K562 (cell line): Measurements from ENCODE around the gene BAD. TPM values are rescaled to one million over a fixed set of nuclear protein-coding genes. Genes with fewer than 3 reads are reported as not detected.

Source experiments
- BRD9 ChIP-seq: fragments of 450-650 bp; IDR thresholded peaks from 2 replicates; pipeline ENCODE4 v1.6.1; 2018; ENCODE audit warnings: low read depth; ENCODE audit not compliant: partially characterized antibody
- DPF2 ChIP-seq: fragments of 450-650 bp; IDR thresholded peaks from 2 replicates; pipeline ENCODE4 v1.6.1; 2016
- ELF4 ChIP-seq: fragments of 450-650 bp; formaldehyde crosslinking; IDR thresholded peaks from 2 replicates; pipeline ENCODE4 v1.4.0; 2022; ENCODE audit warnings: missing genetic modification characterization
- ETV1 ChIP-seq: fragments of 450-650 bp; conservative IDR thresholded peaks from 2 replicates; pipeline ENCODE4 v1.6.1; 2016; ENCODE audit warnings: missing genetic modification characterization, control low read depth, low read depth, missing compliant biosample characterization
- FOXK2 ChIP-seq, 2 experiments: fragments of 450-650 bp; IDR thresholded peaks in 1 of 2; conservative IDR thresholded peaks in 1 of 2; 2 replicates each; pipeline ENCODE4 v1.6.1; 2016; ENCODE audit warnings: low read depth in 2 of 2, mild to moderate bottlenecking in 1 of 2
- HDAC3 ChIP-seq: fragments of 450-650 bp; IDR thresholded peaks from 2 replicates; pipeline ENCODE4 v1.6.1; 2018; ENCODE audit warnings: borderline replicate concordance, mild to moderate bottlenecking, moderate library complexity; ENCODE audit not compliant: partially characterized antibody
- HNRNPLL ChIP-seq: fragments of 200-400 bp; formaldehyde crosslinking; IDR thresholded peaks from 2 replicates; pipeline ENCODE4 v1.6.1; 2017; ENCODE audit warnings: low read length, low read depth, mild to moderate bottlenecking; ENCODE audit not compliant: poor library complexity, severe bottlenecking
- ILF3 ChIP-seq: fragments of 450-650 bp; IDR thresholded peaks from 2 replicates; pipeline ENCODE4 v1.6.1; 2018; ENCODE audit warnings: antibody characterized with exemption, mild to moderate bottlenecking, moderate library complexity, borderline replicate concordance
- MECOM ChIP-seq: fragments of 250-450 bp; sonication (Bioruptor Pico); IDR thresholded peaks from 2 replicates; pipeline ENCODE4 v1.8.0; 2022; ENCODE audit warnings: inconsistent platforms
- MEIS2 ChIP-seq: fragments of 450-650 bp; IDR thresholded peaks from 2 replicates; pipeline ENCODE4 v1.6.1; 2014; ENCODE audit warnings: mild to moderate bottlenecking; ENCODE audit not compliant: partially characterized antibody
- MTF1 ChIP-seq: fragments of 250-450 bp; sonication (Bioruptor Pico); IDR thresholded peaks from 2 replicates; pipeline ENCODE4 v1.9.0; 2021; ENCODE audit warnings: moderate library complexity, mild to moderate bottlenecking, inconsistent platforms, borderline replicate concordance
- NRF1 ChIP-seq, 2 experiments: fragments of 450-650 bp; IDR thresholded peaks in 1 of 2; conservative IDR thresholded peaks in 1 of 2; 2 replicates each; pipeline ENCODE4 v1.6.1; 2014; ENCODE audit warnings: mild to moderate bottlenecking in 2 of 2
- PCBP2 ChIP-seq: fragments of 200-400 bp; formaldehyde crosslinking; IDR thresholded peaks from 2 replicates; pipeline ENCODE4 v1.6.1; 2018; ENCODE audit warnings: low read length, low read depth, mild to moderate bottlenecking, moderate library complexity; ENCODE audit not compliant: poor library complexity, severe bottlenecking
- POLR2G ChIP-seq: fragments of 200-400 bp; formaldehyde crosslinking; IDR thresholded peaks from 2 replicates; pipeline ENCODE4 v1.6.1; 2017; ENCODE audit warnings: low read depth, mild to moderate bottlenecking, antibody characterized with exemption, low read length, moderate library complexity
- SETDB1 ChIP-seq: IDR thresholded peaks from one replicate; pipeline ENCODE4 v1.6.1; 2012; ENCODE audit warnings: low read length, control low read depth, inconsistent platforms
- SIX5 ChIP-seq, 2 experiments: IDR thresholded peaks; 2 replicates each; pipeline ENCODE4 v1.6.1; 2011; ENCODE audit warnings: low read length in 2 of 2, borderline replicate concordance in 1 of 2, low read depth in 1 of 2, mild to moderate bottlenecking in 1 of 2, moderate library complexity in 1 of 2; ENCODE audit not compliant: insufficient read depth in 1 of 2
- SRSF1 ChIP-seq: fragments of 200-400 bp; formaldehyde crosslinking; IDR thresholded peaks from 2 replicates; pipeline ENCODE4 v1.6.1; 2017; ENCODE audit warnings: mild to moderate bottlenecking, low read depth, low read length, moderate library complexity
- ZSCAN29 ChIP-seq: fragments of 450-650 bp; IDR thresholded peaks from 2 replicates; pipeline ENCODE4 v1.6.1; 2017
- polyA plus RNA-seq, 8 experiments: library from polyadenylated mRNA; depleted of rRNA in 4 of 8; stranded (reverse) in 5 of 8; unstranded in 3 of 8; fragments of >200 nt; fragmentation: Nextera tagmentation in 2 of 8; fragmentation: Illumina TruSeq in 1 of 8; extraction: Ambion mirVana in 2 of 8; extraction: Trizol in 1 of 8; gene quantifications; 2 replicates each; pipeline versions ENCODE4 v1.2.1 to v1.2.3, GENCODE V29; 2011 to 2014; ENCODE audit warnings: inconsistent platforms in 1 of 8, missing spikeins in 1 of 8
- total RNA-seq, 7 experiments: library from RNA; depleted of rRNA in 6 of 7; stranded (reverse); fragments of >200 nt in 6 of 7; fragmentation: Illumina TruSeq in 2 of 7; extraction: Trizol in 2 of 7; gene quantifications; 2 replicates each; pipeline versions ENCODE4 v1.2.1 to v1.2.3, GENCODE V29; 2011 to 2021; ENCODE audit warnings: low replicate concordance in 1 of 7
- TF ChIP-seq, protein P1 (sequence below): fragments of 450-650 bp; formaldehyde crosslinking; IDR thresholded peaks from 2 replicates; pipeline ENCODE4 v1.4.0; 2022; ENCODE audit warnings: missing genetic modification characterization
- TF ChIP-seq, protein P2 (sequence below): fragments of 250-450 bp; sonication (Bioruptor Pico); IDR thresholded peaks from 2 replicates; pipeline ENCODE4 v1.4.0; 2020; ENCODE audit warnings: mild to moderate bottlenecking
- TF ChIP-seq, protein P3 (sequence below), 2 experiments: fragments of 450-650 bp in 1 of 2; sonication (generic) in 1 of 2; formaldehyde crosslinking in 1 of 2; IDR thresholded peaks in 1 of 2; conservative IDR thresholded peaks in 1 of 2; 2 replicates each; pipeline versions ENCODE4 v1.6.1 to v1.8.1; 2016 to 2023; ENCODE audit warnings: mild to moderate bottlenecking in 2 of 2, moderate library complexity in 2 of 2, inconsistent platforms in 1 of 2, missing genetic modification reagents in 1 of 2
- TF ChIP-seq, protein P4 (sequence below): fragments of 450-650 bp; formaldehyde crosslinking; IDR thresholded peaks from 2 replicates; pipeline ENCODE4 v1.4.0; 2022; ENCODE audit warnings: mild to moderate bottlenecking, moderate library complexity

The BAD gene
- total and polyA plus RNA-seq, 9 of the 15 experiments (the other 6 are each of a cell fraction or from before 2014, with no cell fraction given) = 0.61 to 45.6 (median 11.8) TPM

DNA sequence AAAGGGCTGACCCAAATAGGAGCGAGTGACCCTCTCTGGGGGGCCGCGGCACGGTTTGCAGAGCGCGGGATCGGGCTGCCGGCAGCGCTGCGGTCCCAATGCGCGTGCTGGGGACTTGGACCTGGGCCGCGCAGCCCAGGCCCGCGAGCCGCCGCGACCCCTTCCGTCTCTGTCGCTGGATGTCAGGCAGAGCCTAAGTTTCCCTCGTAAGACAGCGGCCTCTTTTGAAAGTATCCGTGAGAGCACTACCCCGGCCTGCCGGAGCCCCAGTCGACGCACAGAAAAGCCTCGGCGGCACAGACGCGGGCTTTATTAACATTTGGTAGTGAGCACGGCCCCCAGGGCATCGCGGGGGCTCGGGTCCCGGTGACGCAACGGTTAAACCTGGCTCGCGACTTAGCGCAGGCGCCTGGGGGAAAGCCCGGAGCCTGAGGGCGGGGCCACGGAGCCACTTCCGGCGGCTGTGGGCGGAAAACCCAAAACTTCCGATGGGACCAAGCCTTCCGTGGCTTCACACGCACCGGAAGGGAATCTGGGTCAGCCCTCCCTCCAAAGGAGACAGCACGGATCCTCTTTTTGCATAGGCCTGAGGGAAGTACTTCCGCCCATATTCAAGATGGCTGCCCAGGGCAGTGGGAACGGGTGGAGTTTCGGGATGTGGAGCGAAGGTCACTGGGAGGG is 14.8 kb downstream of the BAD start (continued):
- TF ChIP-seq NRF1 (conservative IDR thresholded peaks at IDR 0.05 in 1 of 2, IDR thresholded peaks at IDR 0.05 in 1 of 2) (peak; percentile 95 to 96), DPF2 (no peak), HDAC3 (peak; percentile 7), MTF1 (CRISPR knock-in tag) (no peak), ILF3 (0 out of 2 replicates have a peak, but pooled peaks have one; percentile 1), SIX5 (IDR thresholded peaks at IDR 0.05; ENCODE audit: borderline replicate concordance in 1 of 2, insufficient read depth in 1 of 2, low read depth in 1 of 2, low read length in 2 of 2) (peak; percentile 92 to 95), SRSF1 (peak; percentile 76; the same call in 1 of the 2 replicates), HNRNPLL (peak; percentile 65), FOXK2 (conservative IDR thresholded peaks at IDR 0.05 in 1 of 2, IDR thresholded peaks at IDR 0.05 in 1 of 2; ENCODE audit: low read depth in 2 of 2) (peak; percentile 74 to 78; a peak in 3 of 4 replicates), MEIS2 (peak; percentile 53), ETV1 (peak; percentile 96), POLR2G (peak; percentile 91), PCBP2 (no peak), SETDB1 (peak; percentile 24), MECOM (CRISPR knock-in tag) (no peak), ELF4 (CRISPR knock-in tag) (peak; percentile 93), BRD9 (no peak), ZSCAN29 (0 out of 2 replicates have a peak, but pooled peaks have one; percentile 16)
- TF ChIP-seq, protein P1, sequence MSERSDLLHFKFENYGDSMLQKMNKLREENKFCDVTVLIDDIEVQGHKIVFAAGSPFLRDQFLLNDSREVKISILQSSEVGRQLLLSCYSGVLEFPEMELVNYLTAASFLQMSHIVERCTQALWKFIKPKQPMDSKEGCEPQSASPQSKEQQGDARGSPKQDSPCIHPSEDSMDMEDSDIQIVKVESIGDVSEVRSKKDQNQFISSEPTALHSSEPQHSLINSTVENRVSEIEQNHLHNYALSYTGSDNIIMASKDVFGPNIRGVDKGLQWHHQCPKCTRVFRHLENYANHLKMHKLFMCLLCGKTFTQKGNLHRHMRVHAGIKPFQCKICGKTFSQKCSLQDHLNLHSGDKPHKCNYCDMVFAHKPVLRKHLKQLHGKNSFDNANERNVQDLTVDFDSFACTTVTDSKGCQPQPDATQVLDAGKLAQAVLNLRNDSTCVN (CRISPR knock-in tag) = 0 out of 2 replicates have a peak, but pooled peaks have one; percentile 3
- TF ChIP-seq, protein P2, sequence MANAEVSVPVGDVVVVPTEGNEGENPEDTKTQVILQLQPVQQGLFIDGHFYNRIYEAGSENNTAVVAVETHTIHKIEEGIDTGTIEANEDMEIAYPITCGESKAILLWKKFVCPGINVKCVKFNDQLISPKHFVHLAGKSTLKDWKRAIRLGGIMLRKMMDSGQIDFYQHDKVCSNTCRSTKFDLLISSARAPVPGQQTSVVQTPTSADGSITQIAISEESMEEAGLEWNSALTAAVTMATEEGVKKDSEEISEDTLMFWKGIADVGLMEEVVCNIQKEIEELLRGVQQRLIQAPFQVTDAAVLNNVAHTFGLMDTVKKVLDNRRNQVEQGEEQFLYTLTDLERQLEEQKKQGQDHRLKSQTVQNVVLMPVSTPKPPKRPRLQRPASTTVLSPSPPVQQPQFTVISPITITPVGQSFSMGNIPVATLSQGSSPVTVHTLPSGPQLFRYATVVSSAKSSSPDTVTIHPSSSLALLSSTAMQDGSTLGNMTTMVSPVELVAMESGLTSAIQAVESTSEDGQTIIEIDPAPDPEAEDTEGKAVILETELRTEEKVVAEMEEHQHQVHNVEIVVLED (CRISPR knock-in tag) = 0 out of 2 replicates have a peak, but pooled peaks have one; percentile 4
- TF ChIP-seq, protein P3, sequence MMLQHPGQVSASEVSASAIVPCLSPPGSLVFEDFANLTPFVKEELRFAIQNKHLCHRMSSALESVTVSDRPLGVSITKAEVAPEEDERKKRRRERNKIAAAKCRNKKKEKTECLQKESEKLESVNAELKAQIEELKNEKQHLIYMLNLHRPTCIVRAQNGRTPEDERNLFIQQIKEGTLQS (IDR thresholded peaks at IDR 0.05) = peak; percentile 99
- TF ChIP-seq, protein P3 (CRISPR knock-in tag; conservative IDR thresholded peaks at IDR 0.05) = peak; percentile 97
- TF ChIP-seq, protein P4, sequence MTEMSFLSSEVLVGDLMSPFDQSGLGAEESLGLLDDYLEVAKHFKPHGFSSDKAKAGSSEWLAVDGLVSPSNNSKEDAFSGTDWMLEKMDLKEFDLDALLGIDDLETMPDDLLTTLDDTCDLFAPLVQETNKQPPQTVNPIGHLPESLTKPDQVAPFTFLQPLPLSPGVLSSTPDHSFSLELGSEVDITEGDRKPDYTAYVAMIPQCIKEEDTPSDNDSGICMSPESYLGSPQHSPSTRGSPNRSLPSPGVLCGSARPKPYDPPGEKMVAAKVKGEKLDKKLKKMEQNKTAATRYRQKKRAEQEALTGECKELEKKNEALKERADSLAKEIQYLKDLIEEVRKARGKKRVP (CRISPR knock-in tag) = peak; percentile 82
